GM18861 (cell line): ENCODE results near the gene CAPN12.

ENCODE experiments used
- ATAC-seq: cut with Tn5 transposase; IDR thresholded peaks from one replicate; pipeline ENCODE4 v1.9.1; 2021; ENCODE audit not compliant: unreplicated experiment

Gene CAPN12

DNA sequence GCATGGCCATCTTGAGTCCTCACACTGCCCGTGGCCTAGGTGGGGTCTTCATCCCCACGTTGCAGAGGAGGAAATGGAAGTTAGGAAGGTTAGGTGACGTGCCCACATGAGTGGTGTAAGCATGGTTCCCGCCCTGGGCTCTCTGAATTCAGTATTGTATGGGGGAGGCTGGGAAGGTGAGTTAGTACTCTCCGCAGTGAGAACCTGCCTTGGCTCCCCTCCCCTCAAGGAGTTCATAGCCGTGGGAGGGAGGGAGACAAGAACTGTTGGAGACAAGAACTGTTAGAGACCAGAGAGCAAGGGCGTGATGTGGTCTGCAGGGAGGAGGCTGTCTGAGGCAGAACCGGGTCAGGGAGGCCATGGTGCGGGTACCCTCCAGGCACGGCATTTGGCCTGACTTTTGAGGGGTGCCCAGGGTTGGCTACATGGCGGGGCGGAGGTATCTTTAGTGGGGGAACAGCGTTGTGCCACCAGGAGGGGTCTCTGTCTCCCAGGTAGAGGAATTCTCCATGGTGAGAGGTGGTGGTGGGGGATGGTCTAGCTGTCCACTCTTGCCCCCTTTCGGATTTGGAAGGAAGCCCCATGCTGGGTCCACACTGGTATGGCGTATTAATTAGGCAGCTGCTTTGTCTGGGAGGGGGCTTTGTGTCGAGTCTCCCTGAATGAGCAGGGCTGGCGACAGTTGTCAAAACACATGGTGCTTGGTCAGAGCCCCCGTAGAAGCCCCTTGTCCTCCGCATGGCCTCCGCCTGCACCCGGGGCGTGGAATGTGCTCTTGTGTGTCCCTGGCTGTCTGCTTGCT, 45.8 kb downstream of the CAPN12 start:
- no peak for ATAC-seq

DNA sequence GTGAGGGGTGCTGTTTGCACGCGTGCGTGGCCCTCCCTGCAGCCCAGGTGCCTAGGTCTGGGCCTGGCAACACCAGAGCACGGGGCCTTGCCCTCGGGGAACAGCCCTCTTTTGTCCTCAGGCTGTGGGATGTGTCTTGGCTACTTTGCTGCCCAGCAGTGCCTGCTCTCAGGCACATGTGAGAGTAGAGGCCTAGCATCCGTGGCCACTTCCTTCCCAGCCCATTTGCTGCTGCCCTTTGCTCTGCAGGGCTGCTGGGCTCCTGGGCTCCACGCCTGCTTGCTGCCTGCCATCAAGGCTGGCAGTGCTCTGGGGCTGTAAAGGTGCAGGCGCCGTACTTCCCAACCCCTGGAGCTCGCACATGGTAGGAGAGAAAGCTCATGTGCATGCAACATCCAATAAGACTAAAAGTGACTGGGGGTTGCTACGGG, 46.6 kb downstream of the CAPN12 start:
- ATAC-seq = no peak

DNA sequence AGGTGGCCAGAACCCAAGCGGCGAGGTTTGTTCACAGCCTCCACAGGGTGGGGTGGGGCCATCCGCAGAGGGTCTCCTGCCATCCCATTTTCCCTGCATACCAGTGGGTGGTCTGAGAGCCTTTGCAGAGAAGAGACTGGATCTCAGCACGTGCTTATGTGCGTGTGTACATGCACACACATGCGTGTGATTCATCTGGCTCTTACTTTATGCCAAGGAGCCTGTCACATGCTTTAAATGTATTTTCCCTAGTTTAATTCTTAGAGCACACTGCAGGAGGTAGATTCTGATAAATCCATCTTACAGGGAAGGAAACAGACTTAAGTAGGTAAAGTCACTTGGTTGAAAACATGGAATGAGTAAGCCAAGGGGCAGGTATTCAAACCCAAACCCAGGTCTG, 47.1 kb downstream of the CAPN12 start:
- no peak for ATAC-seq

DNA sequence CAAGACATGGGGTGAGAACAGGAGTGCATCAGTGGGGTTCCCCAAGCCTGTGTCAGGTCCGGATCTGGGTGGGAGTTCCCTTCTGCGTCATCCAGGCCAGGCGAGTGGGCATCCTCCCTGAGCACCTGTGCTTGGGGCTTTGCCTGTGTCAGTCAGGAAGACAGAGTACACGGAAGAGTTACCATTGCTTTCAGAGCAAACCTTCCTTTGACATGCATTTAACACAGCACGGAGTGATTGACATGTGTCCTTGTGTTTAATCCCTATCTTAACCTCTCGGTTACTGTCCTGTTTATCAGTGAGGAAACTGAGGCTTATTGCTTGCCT, 47.6 kb downstream of the CAPN12 start:
- no peak for ATAC-seq

DNA sequence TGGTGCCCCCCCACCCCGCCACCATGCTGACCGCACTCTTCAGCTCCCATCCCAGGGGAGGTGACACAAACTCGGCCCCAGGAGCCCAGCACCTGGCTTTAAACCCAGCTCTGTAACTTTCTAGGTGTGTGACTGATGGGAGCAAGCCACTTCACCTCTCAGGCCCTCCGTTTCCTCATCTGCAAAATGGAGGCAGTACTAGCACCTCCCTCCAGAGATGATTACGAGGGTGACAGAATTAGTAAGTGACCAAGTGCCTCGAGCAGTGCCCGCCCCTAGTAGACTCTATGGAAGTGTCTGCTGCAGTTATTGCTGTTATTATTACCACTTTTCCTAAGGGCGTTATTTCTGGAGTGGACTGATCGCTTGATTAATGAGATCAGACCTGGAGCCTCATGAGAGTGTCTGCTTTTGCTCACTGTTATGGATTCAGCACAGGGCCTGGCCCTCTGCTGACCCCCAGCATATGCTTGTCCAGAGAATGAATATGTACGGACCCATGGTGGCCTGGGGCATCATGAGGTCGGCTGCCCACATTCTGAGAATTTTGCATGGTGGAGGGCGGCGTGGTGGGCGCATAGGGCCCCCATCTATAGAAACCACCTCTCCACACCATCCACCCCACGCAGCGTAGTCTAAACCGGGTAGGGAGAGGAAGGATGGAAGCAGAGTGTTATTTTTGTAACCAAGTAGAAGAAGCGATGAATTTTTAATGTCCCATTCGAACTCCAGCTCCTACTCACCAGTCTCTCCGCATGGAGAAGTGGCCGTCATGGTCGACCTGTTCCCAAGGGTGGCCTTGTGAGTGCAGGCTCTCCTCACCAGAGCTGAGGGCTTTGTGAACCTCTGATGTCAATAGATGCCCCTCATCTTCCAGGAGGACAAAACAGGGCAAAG, 48.2 kb downstream of the CAPN12 start:
- no peak for ATAC-seq

DNA sequence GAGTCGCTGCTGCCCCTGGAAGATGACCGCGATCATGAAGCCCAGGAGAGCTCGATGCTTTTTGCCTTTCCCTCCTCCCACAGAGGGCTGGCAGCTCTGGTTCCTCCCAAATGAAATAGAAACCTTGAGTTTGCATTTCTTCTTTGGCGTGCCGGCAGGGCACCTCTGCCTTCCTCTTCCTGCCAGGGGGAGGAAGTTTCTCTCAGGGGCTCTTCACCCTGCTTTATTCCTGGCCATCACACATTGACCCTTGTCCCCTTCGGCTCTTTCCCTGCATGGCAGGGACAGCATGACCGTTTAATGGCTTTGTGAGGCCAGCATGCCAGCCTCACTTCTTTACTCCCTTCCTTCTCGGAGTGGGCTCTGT, 49.0 kb downstream of the CAPN12 start:
- ATAC-seq = no peak

DNA sequence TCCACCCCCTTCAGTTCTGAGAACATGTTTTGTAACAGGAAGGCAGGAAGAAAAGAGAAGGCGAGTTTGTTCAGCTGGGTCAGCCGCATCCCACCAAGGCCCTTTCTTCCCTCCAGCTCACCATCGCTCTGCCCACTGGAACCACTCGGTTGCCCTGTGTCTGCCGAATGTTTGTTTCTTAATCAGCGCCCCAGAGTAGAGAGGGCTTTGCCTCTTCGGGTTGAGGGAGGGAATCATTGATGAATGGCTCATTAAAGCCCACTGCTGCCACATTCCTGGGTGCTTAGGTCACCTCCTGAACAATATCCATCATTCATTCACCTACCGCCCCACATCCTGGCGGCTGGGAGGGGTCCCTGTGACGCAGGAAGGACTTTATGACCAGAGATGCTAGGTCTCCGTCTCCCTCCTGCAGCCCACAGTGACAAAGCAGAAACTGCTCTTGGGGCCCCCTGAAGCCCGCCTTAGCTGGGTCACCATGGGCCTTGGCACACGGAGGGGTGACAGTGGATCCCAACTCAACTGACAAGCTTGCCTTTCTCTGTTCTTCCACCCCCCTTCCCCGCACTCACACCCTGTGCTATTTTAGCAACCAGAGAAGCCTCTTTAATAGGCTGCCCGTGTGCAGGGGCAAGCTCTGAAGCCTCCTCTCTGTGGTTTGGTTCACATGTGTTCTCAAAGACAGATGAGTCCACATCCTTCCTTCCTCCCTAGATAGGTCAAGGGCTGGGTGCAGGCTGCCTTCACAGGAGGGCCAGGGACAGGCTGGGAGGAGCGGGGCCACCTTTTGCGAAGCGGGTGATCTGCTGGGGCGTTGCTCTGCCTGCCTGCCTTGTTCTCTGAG, 50.7 kb downstream of the CAPN12 start:
- peak; percentile 59 for ATAC-seq

DNA sequence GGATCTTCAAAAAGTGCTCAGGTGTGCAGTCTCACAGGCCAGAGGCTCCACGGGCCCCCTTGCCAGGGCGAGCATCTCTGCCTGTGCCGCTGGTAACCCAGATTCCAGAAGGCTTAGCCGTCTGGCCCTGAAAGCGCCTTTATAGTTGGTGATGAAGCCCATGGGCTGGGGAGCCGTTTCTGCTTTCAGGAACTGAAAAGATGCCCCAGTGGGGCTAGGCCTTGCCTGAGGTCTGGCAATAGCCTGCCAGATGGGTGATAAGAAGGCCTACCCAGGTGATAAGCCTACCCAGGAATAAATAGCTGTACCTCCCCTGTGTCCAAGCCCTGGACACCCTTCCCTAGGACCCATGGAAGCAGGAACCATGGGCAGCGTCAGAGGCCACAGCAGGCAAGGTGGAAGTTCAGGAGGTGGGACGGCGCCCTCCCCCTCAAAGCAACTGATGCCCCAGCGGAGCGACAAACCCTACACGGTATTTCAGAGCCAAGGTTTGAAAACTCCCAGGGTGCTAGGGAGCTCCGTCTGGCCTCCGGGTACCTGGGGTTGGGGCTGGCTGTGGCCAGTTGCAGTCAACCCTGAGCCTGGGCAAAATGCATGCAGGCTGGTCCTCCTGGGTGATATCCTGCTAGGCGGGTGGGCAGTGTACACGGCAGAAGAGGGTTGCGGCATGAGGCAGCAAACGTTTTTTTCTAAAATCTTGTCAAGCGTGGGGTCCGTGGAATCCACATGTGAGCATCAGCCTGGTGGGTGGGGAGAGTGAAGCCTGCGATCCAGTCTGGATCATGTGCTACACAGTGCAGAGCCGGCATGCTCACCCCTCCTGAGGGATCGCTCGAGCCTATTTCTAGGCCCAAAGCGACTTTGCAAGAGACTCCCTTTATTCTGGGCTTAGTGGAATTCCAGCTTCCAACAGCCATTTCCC, 51.6 kb downstream of the CAPN12 start:
- no peak for ATAC-seq

DNA sequence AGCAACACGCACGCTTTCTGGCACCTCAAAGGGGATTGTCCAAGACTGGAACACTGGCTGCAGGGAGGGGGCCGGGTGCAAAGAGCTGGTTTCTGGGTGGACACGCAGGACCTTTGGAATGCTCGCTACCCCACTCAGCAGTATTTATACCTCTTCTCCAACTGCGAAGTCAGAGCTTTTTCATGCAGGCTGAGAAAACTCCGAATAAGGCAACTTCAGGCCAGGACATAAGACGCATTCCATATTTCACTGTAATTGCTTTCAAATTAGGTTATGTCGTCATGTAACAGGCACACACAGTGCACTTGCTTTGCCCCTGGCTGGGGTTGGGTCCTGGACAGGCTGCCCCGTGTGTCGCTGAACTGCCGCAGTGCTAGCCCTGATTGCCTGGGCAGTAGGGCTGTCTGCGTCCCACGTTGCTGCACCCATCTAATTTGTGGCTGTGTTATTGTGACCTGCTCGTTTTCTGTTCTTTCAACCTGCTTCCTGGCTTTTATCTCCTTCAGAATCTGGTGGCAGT, 52.3 kb downstream of the CAPN12 start:
- no peak for ATAC-seq

DNA sequence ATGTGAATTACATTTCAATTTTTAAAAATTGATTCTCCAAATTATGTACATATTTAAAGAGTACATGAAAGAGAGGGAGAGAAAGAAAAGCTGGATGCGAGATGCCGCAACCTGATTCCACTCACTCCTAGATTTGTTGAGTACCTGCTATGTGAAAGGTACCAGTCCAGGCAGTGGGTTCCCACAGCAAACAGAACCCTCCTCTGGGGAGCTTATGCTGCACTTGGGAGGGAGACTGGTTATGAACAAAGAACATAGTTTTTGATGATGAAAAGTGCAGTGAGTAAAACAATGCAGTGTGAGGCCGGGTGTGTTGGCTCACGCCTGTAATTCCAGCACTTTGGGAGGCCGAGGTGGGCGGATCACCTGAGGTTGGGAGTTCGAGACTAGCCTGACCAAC, 53.4 kb downstream of the CAPN12 start:
- no peak for ATAC-seq

DNA sequence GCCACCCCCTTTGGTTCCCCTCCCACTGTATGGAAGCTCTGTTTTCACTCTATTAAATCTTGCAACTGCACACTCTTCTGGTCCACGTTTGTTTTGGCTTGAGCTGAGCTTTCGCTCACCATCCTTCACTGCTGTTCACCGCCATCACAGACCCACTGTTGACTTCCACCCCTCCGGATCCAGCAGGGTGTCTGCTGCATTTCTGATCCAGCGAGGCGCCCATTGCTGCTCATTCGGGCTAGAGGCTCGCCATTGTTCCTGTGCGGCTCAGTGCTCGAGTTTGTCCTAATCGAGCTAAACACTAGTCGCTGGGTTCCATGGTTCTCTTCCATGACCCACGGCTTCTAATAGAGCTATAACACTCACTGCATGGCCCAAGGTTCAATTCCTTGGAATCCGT, 54.1 kb downstream of the CAPN12 start:
- no peak for ATAC-seq

DNA sequence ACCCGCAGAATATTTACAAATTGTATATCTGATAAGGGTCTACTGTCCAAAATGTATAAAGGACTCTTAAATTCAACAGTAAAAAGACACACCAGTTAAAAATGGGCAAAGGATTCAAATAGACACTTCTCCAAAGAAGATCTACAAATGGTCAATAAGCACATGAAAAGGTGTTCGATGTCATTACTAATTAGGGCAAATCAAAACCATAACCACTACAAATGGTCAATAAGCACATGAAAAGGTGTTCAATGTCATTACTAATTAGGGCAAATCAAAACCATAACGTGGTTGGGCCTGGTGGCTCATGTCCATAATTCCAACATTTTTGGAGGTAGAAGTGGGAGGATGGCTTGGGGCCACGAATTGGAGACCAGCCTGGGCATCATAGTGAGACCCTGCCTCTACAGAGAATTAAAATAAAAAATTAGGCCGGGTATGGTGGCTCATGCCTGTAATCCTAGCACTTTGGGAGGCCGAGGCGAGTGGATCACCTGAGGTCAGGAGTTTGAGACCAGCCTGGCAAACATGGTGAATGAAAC, 56.4 kb downstream of the CAPN12 start:
- ATAC-seq = no peak

DNA sequence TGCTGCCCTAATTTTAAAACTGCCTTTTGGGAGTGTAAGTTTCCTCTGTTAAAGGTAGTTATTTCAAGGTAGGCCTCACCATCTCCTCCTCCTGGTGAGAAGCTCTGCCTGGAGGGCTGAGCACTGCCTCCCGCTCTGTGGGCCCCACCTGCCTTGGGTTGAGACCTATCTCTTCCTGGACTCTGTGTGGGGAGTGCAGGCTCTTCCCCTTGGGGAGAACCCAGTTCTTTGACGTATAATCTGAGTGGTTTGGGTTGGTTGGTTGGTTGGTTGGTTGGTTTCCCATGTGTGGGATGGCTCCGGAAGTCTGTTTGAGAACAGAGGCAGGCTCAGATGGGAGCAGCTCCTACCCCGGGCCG, 57.8 kb downstream of the CAPN12 start:
- ATAC-seq = no peak

DNA sequence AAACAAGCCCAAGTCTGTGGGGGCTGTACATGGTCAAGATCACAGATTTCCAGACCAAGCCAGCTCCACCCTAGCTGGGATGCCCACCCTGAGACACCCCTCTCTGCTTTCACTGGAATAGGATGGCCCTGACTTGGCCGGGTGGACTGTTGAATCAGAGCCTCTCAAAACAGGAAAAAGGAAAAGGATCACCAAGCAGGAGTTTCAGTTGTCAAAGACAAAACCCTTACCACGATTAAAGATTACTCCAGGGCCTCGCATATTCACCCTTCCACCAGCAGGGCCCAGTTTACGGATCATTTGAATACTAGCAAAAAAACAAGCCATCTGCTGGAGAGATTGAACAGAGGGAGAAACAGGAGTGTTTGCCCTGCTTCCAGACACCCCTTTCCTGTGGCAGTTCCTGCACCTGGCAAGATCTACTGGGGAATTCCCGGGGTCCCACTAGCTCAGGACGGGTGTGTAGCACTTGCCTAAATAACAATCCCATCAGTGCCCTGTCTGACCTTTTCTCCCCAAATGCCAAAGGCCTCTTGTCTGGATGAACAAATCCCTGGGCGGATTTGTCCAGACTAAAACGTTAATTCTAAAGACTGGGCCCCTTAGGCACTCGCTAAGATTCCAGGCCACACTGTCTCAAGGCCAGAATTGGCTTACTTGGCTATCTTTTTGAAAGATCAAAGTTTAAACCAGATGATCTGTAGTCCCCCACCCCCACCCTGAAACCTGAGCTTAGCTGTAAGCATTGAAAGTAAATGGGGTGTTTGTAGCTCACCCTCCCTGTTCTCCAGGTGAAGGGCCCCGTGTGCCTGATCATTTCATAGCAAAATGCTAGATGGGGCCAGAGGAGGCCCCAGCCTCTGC, 58.4 kb downstream of the CAPN12 start:
- ATAC-seq = no peak

DNA sequence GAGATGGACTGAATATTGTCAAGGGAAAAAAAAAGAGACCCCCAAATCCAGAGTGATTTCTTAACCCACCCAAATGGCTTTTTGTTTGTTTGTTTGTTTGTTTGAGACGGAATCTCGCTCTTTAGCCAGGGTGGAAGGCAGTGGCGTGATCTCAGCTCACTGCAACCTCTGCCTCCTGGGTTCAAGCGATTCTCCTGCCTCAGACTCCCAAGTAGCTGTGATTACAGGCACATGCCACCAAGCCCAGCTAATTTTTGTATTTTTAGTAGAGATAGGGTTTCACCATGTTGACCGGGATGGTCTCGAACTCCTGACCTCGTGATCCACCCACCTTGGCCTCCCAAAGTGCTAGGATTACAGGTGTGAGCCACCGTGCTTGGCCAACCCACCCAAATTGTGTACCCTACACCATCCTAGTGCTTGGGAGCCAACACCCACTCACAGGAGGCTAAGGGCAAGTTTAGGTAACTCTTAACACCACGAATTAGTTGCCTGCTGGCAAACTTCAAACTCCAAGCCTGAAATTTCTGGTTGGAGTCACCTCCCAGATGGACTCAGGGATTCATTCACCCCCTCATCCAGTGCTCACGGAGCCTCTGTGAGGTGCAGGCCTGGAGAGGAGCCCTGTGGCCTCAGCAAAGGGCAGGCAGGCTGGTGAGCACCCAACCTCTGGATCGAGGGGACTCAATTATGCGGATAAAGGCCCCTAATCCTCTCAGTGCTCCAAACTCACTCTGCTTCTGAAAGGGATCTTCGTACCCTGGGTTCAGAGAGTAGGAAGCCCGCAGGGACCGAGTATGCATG, 59.2 kb downstream of the CAPN12 start:
- ATAC-seq = no peak

DNA sequence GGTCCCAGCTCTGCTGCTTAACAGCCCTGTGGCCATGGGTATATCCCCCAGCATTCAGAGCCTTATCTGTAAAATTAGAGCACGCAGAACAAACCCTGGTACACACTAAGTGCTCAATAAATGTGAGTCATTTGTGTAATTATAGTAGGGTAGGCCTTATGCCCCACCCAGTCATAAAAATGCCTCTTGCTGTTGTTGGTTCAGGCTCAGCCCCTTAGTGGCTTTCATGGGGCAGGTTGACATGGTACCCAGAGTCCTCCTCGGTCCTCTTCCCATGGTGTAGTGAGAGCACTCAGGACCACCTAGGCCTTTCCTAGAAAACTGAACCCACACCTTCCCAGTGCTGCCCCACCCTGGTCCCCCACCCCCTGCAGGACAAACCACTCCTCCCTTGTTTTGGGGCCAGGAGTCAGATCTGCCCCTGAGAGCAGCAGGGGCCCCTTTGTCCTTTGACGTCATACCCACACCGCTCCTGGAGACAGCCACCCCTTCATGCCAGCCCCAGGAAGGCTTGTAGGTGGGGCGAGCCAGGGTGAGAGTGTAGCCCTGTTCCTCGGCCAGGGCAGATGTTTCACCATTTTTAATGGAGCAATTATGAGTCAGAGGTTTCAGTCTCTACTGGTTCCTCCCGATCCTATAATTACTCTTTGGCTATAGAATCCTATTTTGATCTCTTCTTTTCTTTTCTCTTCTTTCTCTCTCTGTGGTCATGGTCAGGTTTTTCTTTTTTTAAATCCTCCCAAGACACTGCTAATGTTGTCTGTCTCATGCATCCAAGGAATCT, 60.0 kb downstream of the CAPN12 start:
- ATAC-seq = no peak

DNA sequence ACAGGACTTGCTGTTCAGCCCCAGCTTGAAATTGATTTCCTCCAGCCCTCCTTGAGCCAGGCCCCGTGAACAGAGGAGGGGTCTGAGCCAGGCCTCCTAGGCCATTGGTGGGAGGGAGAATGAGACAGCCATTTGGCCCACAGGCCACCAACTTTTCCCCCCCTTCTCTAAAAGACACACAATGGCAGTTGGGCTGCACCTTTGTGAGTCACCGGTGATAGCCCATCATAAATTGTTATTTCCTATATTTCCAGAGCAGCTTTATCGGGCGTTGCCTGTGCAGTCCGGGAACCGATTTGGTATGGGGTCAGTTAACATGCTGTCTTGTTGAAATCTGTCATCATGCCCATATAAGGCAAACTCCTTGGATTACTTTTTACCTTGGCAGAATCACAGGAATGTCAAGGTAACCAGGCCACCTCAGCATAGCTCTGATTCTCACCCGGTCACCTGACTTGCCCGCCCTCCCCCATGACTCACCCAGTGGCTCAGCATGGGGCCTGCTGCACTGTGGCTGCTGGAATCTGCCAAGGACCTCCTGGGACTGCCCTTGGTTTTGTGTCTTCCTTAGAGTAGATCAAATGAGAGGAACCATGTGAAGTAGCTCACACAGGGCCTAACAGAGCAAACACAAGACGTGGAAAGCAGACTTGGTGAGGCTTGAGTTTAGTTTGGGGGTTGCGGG, 60.7 kb downstream of the CAPN12 start:
- ATAC-seq = no peak
